HFF-Myc (cell line): ENCODE results near the gene OR51A7.
"Not testable (repeated sequence)": the region's sequence is repeated elsewhere in the genome, so short reads cannot be mapped to it uniquely, and the experiment has no call there.

ENCODE experiments used
- DNase-seq: peaks from one replicate; pipeline ENCODE4 v3.0.0-alpha.2; 2011; ENCODE audit warnings: low read depth; ENCODE audit errors: extremely low read depth
- H3K4me3 ChIP-seq: replicated peaks from 2 replicates; pipeline ENCODE4 v1.5.1; 2011; ENCODE audit warnings: low read depth, mild to moderate bottlenecking, control low read depth, low read length
- CTCF ChIP-seq: IDR thresholded peaks from 2 replicates; pipeline ENCODE4 v1.5.1; 2012; ENCODE audit warnings: mild to moderate bottlenecking, low read depth, low read length, control low read depth; ENCODE audit errors: missing control alignments

The OR51A7 gene

GRCh38 chr11:4903484-4903883, at the start of gene OR51A7:
OR51A7 (plus strand) TSS chr11:4903783; CDS start chr11:4907370, 3,587 bp downstream.
- no peak for DNase-seq
- no peak for TF ChIP-seq CTCF
- no peak within 1 kb of the TSS for H3K4me3 ChIP-seq

GRCh38 chr11:4854286-4854685, 49.3 kb upstream of the OR51A7 start:
- DNase-seq, H3K4me3 ChIP-seq: not testable (repeated sequence)

- H3K4me3 ChIP-seq, result no peak overlapping the region
- no peak for DNase-seq
- no peak for TF ChIP-seq CTCF
These were observed 40.9 kb upstream of the OR51A7 start for GRCh38 chr11:4862447-4863236.

GRCh38 chr11:4863876-4864275, 39.7 kb upstream of the OR51A7 start:
- TF ChIP-seq CTCF, result no peak
- DNase-seq, result no peak
- H3K4me3 ChIP-seq, result no peak overlapping the region

GRCh38 chr11:4865855-4866254, 37.7 kb upstream of the OR51A7 start:
- no peak for TF ChIP-seq CTCF
- no peak for DNase-seq
- H3K4me3 ChIP-seq, result no peak overlapping the region

- DNase-seq, result no peak
- TF ChIP-seq CTCF, result no peak
These were observed 22.4 kb upstream of the OR51A7 start for GRCh38 chr11:4881188-4881587.

GRCh38 chr11:4881860-4882500, 21.6 kb upstream of the OR51A7 start, which contains the start of gene OR51T1:
OR51T1 (plus strand) TSS chr11:4881900; CDS start chr11:4881900, 0 bp downstream.
- DNase-seq, result no peak
- H3K4me3 ChIP-seq, result no peak within 1 kb of the TSS
- TF ChIP-seq CTCF, result no peak

More at GRCh38 chr11:4881188-4881587, 22.4 kb upstream of the OR51A7 start:
- H3K4me3 ChIP-seq, result no peak overlapping the region
